HG02852 (cell line): ENCODE measurements around the gene ALPK1.
"Not testable (repeated sequence)": the region's sequence is repeated elsewhere in the genome, so short reads cannot be mapped to it uniquely, and the experiment has no call there.

ENCODE experiments used
- ATAC-seq: cut with Tn5 transposase; IDR thresholded peaks from one replicate; pipeline ENCODE4 v1.9.1; 2021; ENCODE audit warnings: mild to moderate bottlenecking, moderate library complexity; ENCODE audit not compliant: unreplicated experiment

Gene ALPK1

GRCh38 chr4:112296949-112297880 is at the start of gene ALPK1:
TSS of gene ALPK1 (plus strand) at chr4:112297369.
- peak; percentile 90 for ATAC-seq

GRCh38 chr4:112251019-112251643 is 46.0 kb upstream of the ALPK1 start:
- ATAC-seq = no peak

- no peak for ATAC-seq
Observed at GRCh38 chr4:112252234-112252633, 44.9 kb upstream of the ALPK1 start.

- peak; percentile 91 for ATAC-seq
Observed at GRCh38 chr4:112253382-112254000, 43.7 kb upstream of the ALPK1 start.

GRCh38 chr4:112257098-112257497 is 40.1 kb upstream of the ALPK1 start:
- ATAC-seq = no peak

GRCh38 chr4:112266823-112267222 is 30.3 kb upstream of the ALPK1 start:
- no peak for ATAC-seq

- no peak for ATAC-seq
Observed at GRCh38 chr4:112270051-112270450, 27.1 kb upstream of the ALPK1 start.

GRCh38 chr4:112270640-112271421 is 26.3 kb upstream of the ALPK1 start:
- no peak for ATAC-seq

- ATAC-seq = no peak
Observed at GRCh38 chr4:112272292-112272691, 24.9 kb upstream of the ALPK1 start.

GRCh38 chr4:112274959-112275358 is 22.2 kb upstream of the ALPK1 start:
- ATAC-seq = no peak

GRCh38 chr4:112276113-112276512 is 21.1 kb upstream of the ALPK1 start:
- ATAC-seq = no peak

GRCh38 chr4:112277220-112277619 is 19.9 kb upstream of the ALPK1 start:
- ATAC-seq = no peak

GRCh38 chr4:112277705-112278448 is 19.3 kb upstream of the ALPK1 start:
- ATAC-seq = no peak

- peak; percentile 75 for ATAC-seq
Observed at GRCh38 chr4:112279025-112279881, 17.9 kb upstream of the ALPK1 start.

GRCh38 chr4:112279882-112280315 is 17.3 kb upstream of the ALPK1 start:
- peak; percentile 28 for ATAC-seq

- no peak for ATAC-seq
Observed at GRCh38 chr4:112280386-112281056, 16.6 kb upstream of the ALPK1 start.

- ATAC-seq = not testable (repeated sequence)
Observed at GRCh38 chr4:112281895-112282398, 15.2 kb upstream of the ALPK1 start.

- no peak for ATAC-seq
Observed at GRCh38 chr4:112282860-112283667, 14.1 kb upstream of the ALPK1 start.
